ENCODE data around the gene C4B. TPM values are rescaled to one million over a fixed set of nuclear protein-coding genes. Genes with fewer than 3 reads are reported as not detected.
A peak's percentile ranks its signal among the peaks of the same experiment; 100 is the strongest.

The C4B gene
- total and polyA plus RNA-seq, 4 donors: 58.2 to 296 (median 169) TPM

GRCh38 chr6:32076321-32076809 lies 61.8 kb downstream of the C4B start:
- ATAC-seq (ENCODE audit: insufficient read depth, low FRiP score) (no peak), DNase-seq (peak in 1 of 3 donors; percentile 11)
- H3K9ac ChIP-seq (ENCODE audit: insufficient read depth in 1 of 2, low read length in 2 of 2): no peak overlapping the region
- H3K36me3 ChIP-seq (ENCODE audit: control insufficient read depth in 4 of 4, insufficient read depth in 4 of 4, low read length in 4 of 4): peaks cover 0 to 25% (median 0%) of the 10 kb centered on the region in 4 donors
- H3K27me3 ChIP-seq (ENCODE audit: control insufficient read depth in 3 of 3, insufficient read depth in 3 of 3, low read length in 2 of 3): no peaks in the 10 kb centered on the region
- H3K4me3 ChIP-seq: no peak overlapping the region
- H3K4me1 ChIP-seq (ENCODE audit: control insufficient read depth in 5 of 5, insufficient read depth in 5 of 5, low read length in 5 of 5): peaks cover 0 to 14% (median 2%) of the 10 kb centered on the region in 5 donors
- WGBS, 2 donors: 59 to 60% methylated on average over 12 of the region's 12 CpGs
- no peak for TF ChIP-seq CTCF (IDR thresholded peaks at IDR 0.05; ENCODE audit: control extremely low read depth, extremely low read depth)
- no peaks in the 10 kb centered on the region for H3K9me3 ChIP-seq (ENCODE audit: control insufficient read depth in 4 of 4, insufficient read depth in 3 of 4, low read length in 3 of 4)
- no peak overlapping the region for H3K27ac ChIP-seq (ENCODE audit: low read depth in 1 of 2, low read length in 1 of 2)

GRCh38 chr6:32079566-32080290 lies 65.1 kb downstream of the C4B start:
- Histone ChIP-seq H3K4me3 (no peak overlapping the region), H3K9me3 (ENCODE audit: control insufficient read depth in 4 of 4, insufficient read depth in 3 of 4, low read length in 3 of 4) (no peaks in the 10 kb centered on the region), H3K36me3 (ENCODE audit: control insufficient read depth in 4 of 4, insufficient read depth in 4 of 4, low read length in 4 of 4) (peaks cover 0 to 21% (median 1%) of the 10 kb centered on the region in 4 donors), H3K27me3 (ENCODE audit: control insufficient read depth in 3 of 3, insufficient read depth in 3 of 3, low read length in 2 of 3) (peaks cover 0 to 12% (median 0%) of the 10 kb centered on the region in 3 donors), H3K9ac (ENCODE audit: insufficient read depth in 1 of 2, low read length in 2 of 2) (no peak overlapping the region), H3K4me1 (ENCODE audit: control insufficient read depth in 5 of 5, insufficient read depth in 5 of 5, low read length in 5 of 5) (peaks cover 0 to 16% (median 2%) of the 10 kb centered on the region in 5 donors), H3K27ac (ENCODE audit: low read depth in 1 of 2, low read length in 1 of 2) (no peak overlapping the region)
- peak in 2 of 3 donors; percentile 24 to 37 for DNase-seq
- WGBS, 2 donors: 77 to 82% methylated on average over 7 of the region's 7 CpGs
- no peak for TF ChIP-seq CTCF (IDR thresholded peaks at IDR 0.05; ENCODE audit: control extremely low read depth, extremely low read depth)
- no peak for ATAC-seq (ENCODE audit: insufficient read depth, low FRiP score)

GRCh38 chr6:32081168-32081990 lies 66.8 kb downstream of the C4B start:
- Histone ChIP-seq H3K27me3 (ENCODE audit: control insufficient read depth in 3 of 3, insufficient read depth in 3 of 3, low read length in 2 of 3) (peaks cover 0 to 18% (median under 1%) of the 10 kb centered on the region in 3 donors), H3K4me1 (ENCODE audit: control insufficient read depth in 5 of 5, insufficient read depth in 5 of 5, low read length in 5 of 5) (peaks cover 0 to 16% (median 2%) of the 10 kb centered on the region in 5 donors), H3K27ac (ENCODE audit: low read depth in 1 of 2, low read length in 1 of 2) (peak overlapping the region in 1 of 2 donors; percentile 40), H3K36me3 (ENCODE audit: control insufficient read depth in 4 of 4, insufficient read depth in 4 of 4, low read length in 4 of 4) (peaks cover 0 to 18% (median 1%) of the 10 kb centered on the region in 4 donors), H3K9ac (ENCODE audit: insufficient read depth in 1 of 2, low read length in 2 of 2) (no peak overlapping the region), H3K4me3 (no peak overlapping the region), H3K9me3 (ENCODE audit: control insufficient read depth in 4 of 4, insufficient read depth in 3 of 4, low read length in 3 of 4) (no peaks in the 10 kb centered on the region)
- 69 to 88% methylated on average over 22 of the region's 22 CpGs for WGBS, 2 donors
- DNase-seq (peak; percentile 48 to 77 (median 49)), ATAC-seq (ENCODE audit: insufficient read depth, low FRiP score) (peak; percentile 49)
- no peak for TF ChIP-seq CTCF (IDR thresholded peaks at IDR 0.05; ENCODE audit: control extremely low read depth, extremely low read depth)

All from lung (tissue), 12 donors.